GM21447 (cell line): ENCODE results near the gene CDC5L.

Source experiments
- ATAC-seq: cut with Tn5 transposase; IDR thresholded peaks from one replicate; pipeline ENCODE4 v1.9.1; 2021; ENCODE audit not compliant: unreplicated experiment

The CDC5L gene

DNA sequence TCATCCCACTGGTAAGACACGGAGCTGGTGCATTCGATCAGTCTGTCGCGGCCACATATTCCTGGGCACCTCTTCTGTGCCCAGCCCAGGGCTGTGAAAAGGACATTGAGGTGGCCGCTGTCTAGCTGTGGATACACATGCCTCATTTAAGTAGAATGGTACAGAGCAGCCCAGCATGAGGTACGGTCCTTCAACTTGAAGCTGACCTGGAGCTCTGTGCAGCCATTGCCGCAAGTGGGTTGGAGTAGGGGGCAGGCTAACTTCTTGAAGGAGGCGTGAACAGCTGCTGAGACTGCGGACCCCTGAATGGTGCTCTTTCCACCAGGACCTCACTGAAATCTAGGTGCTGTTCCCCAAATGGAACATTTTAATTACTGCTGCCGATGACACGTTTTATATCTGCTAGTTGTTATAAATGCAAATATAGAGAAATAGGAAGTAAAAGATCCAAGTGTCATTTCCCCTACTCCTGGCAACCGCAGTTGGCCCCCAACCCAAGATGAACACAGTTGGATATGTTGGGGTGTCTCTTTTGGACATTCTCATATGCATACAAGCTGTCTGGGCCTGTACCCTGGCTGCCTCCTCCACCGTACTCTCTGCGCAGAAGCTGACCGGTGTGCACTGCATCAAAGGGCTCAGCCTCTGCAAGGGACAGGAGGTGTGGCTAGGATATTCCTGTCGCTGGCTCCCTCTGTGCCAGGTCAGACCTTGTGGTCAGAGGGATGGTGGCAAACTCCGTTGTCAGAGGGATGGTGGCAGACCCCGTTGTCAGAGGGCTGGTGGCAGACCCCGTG, 86.1 kb downstream of the CDC5L start:
- ATAC-seq = no peak

DNA sequence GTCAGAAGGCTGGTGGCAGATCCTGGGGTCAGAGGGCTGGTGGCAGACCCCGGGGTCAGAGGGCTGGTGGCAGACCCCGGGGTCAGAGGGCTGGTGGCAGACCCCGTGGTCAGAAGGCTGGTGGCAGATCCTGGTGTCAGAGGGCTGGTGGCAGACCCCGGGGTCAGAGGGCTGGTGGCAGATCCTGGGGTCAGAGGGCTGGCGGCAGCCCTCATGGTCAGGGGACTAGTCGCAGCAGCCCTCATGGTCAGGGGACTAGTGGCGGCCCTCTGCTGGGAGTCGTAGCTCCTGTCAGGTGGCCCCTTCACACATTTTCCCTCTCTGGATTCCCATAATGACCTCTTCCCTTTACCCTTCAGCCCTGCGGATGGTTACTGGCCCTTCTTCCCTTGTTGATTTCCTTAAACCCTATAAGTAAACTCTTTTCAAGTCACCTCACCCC, 86.7 kb downstream of the CDC5L start:
- no peak for ATAC-seq

DNA sequence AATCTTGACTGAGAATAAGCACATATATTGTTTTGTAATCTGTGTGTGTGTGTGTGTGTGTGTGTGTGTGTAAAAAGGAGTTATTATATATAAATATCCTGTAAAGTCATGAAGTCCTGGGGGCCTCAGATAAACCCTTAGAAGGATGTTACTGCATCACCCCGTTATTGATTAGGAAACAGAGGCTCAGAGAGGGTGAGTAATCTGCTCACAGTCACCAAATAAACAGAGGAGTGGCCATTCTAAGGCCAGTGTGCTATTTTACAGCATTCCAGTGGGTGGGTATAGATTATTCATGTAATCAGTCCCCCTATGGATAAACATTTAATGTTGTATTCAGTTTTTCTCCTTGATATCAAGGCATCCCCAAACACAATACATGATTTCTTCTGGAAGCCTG, 87.1 kb downstream of the CDC5L start:
- no peak for ATAC-seq

DNA sequence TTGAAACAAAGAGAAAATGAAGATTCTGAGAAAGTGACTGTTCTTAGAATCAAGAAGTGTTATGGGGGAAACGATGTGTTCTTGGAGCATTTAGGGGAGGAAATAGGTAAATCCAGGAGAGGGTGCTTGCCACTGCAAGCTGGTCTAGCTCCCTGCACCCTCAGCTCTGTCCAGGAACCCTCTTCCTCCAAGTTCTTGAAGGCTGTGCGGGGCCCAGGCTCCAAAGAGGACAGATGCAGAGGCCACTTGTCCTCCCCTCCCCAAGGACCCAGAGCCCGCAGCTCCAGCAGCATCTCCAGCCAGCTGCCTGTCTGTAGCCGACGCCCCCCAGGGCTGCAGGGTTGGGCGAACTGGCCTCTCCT, 87.9 kb downstream of the CDC5L start:
- no peak for ATAC-seq

DNA sequence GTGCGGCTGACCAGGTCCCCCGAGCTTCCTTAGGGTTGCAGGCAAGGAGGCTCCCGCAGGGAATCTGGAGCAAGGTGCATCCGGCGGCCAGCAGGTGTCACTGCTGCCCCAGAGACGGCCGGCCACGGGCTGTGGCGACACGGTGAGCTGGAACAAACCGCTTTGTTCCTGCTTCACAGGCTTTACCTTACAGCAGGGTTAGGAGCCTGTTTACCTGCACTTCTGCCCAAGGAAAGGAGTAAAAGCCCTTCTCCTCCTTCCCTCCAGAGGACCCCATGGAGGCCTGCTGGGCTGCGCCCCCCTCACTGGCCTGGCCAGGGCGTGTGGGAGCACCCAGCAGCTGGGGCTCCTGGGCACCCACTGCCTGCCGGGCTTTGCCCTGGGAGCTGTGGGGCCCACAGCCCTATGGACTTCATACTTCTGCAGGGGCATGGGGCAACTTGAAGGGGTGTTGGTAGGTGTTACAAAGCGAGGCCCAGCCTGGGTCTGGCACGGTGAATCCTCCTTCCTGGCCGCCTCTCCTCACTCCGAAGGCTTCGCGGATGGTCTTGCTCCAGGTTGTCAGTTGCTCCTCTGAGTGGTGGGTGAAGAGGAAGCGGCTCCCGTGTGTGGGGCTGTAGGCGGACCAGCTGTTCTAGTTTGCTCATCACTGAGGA, 88.4 kb downstream of the CDC5L start:
- peak; percentile 76 for ATAC-seq

DNA sequence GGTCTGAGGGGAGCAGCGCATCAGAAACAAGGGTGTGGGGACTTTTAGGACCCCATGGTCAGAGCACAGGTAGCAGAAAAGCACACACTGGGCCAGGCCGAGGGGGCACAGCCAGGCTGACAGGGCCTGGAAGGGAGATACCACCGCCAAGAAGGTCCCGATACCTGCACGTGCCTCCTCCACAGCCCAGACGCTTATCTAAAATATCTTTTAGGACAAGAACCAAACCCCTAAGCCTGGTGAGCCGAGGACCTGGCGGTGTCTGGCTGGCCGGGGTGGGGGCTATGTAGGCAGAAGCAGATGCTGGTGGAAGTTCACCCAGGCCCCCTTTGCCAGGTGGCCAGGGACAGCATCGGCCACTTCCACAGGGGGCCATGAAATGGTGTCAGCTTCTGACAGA, 89.3 kb downstream of the CDC5L start:
- no peak for ATAC-seq

DNA sequence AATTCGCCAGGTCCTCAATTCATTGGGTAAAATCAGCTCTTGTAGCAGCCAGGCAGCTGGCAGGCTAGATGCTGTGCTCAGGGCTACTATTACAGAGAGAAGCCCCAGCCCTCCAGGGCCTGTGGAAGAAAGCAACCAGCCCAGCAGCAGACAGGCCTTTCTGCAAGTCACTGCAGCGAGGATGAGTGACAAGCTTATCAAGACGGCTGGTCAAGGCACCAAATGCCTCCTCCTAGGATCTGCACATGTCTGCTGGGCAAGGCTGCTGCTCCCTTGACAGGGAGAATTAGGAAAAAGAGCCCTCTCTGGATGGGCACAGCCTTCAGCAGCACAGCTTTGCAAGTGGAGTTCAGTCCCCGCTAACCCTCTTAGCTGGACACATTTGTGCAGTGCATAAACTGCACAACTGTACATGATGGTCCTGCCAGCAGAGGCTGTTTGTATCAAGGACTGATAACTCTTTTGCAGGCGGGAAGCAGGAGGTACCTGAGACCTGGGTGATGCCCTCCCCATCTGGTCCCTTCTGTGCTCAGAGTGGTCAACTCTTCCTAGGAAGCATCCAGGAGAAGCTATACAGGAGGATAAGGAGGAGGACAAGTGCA, 89.9 kb downstream of the CDC5L start:
- no peak for ATAC-seq

DNA sequence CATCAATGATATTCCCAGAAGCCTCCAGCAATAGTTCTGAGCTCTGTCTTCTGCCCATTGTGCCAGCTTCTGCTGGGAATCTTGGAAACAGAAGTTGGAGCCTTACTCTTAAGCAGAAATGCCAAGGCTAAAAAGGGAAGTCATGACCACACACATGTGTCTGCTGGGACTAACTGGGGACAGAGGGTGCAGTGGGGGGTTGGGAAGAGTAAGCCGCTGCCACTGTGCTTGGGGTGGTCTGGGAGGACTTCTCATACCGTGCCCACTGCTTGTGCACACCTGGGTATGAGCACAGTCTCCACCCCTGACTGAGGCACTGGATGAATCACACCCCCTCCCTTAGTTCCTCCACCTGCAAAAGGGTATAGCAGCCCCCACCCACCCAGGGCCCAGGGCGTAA, 90.7 kb downstream of the CDC5L start:
- no peak for ATAC-seq

DNA sequence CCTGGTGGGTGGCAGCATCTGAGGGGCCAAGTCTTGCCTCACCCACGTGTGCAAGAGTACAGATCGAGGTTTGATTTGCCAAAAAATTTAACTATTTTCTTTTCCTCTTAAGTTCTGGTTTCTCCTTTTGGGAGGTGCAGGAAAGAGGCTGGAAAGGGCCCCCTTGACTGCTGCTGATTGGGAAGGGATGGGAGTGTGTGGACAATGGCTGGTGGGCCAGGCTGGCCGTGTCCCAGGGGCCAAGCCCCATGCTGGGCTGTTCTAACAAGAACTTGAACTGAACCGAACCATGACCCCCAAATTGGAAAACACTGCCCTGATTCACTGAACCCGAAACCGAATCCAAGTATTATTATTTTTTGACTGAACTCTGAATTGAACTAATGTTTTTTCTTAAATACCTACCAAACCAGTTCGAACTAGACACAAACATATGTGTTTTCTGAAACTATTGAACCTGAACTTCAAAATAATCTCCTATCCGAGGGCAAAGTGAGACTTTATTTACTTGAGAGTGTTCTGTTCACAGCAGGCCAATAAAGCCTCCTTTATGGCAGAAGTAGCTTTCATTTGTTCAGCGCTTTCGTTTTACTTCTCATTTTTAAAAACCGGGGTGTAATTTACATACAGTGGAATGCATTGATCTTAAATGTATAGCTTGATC, 91.2 kb downstream of the CDC5L start:
- ATAC-seq = no peak

DNA sequence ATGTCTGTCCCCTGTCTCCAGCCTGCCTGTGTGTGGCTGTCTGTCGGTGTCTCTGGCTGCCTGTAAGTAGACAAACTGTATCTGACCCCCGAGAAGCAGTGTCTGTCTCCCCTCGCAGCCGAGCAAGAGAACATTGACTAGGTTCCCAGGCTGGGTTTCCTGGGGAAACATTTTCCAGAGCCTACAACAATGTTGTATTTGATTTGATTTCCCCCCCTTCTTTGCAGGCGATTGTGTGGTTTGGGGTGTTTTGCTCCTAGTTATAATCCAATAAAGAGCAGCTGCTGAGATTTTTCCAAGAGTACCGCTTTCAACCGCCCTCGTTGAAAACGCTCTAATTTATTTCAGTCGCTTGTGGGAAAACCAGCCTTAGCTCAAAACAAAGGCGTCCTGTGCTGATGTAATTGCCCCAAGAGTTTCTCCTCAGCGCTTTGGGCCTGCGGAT, 92.6 kb downstream of the CDC5L start:
- no peak for ATAC-seq

DNA sequence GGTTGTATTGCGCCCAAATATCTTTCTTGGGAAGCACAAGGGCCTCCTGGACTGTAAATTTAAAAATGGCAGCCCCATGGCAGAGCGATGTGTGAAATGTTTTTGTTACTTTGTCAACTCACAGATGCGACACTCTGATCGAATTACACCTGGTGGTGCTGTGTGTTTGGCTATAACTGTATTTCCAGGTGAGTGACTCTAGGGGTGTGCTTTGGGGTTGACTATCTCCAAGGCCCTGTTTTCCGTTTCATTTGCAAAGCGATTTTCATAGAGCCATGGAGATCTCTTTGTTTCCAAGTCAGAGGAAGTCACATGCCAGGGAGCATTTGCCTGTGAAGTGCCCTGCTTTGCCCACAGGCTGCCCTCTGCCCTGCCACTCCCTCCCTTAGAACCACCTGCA, 93.5 kb downstream of the CDC5L start:
- no peak for ATAC-seq

DNA sequence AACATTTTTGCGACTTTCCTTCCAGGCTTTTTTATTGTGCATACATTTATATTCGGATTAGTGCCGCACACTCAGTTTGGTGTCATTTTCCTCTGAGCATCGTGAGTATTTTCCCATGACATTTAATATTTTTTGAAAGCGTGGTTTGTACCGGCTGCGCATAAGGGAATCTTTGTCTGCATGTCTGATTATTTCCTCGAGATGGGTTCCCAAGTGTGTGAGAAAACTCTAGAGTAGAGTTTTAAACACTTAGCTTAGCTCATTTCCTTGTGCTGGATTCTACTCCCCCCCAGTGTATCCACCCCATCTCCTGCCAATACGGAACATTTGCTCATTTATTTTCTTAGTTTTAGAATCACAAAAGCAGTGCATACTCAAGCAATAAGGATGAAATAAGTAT, 94.3 kb downstream of the CDC5L start:
- no peak for ATAC-seq

DNA sequence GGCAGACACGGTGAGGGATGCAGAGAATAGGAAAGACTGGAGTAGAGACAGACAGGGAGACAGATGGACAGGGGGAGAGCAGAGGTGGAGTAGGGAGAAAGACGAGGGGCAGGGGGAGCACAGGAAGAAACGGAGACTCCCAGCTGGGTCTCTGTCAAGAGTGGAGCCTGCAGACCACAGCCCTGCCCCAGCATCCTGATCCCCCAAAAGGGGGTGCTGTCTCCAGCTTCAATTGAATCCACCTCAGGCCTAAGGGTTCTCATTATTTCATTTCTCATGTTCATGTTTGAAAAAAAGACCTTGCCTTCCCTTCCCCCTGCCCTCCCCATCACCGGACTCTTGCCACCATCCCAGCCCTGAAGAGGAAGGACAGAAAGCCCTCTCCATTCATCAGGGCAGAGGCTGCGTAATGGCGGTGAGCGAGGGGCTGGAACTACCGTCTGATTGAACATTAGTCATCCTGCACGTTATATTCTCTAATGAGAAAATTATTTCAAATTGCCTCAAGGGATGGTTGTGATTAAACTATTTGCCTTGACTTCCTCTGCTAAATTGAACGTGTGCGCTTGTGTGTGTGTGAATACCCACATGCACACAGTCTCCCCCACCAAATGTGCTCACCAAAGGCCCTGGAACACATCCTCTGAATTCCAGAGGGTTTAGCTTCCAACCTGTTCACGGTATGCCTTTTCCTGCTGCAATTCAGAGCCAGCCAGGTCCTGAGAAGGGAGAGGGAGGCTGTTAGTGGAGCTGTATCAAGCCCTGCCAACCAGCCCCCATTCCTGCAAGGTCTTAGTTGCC, 98.3 kb downstream of the CDC5L start:
- ATAC-seq = no peak

DNA sequence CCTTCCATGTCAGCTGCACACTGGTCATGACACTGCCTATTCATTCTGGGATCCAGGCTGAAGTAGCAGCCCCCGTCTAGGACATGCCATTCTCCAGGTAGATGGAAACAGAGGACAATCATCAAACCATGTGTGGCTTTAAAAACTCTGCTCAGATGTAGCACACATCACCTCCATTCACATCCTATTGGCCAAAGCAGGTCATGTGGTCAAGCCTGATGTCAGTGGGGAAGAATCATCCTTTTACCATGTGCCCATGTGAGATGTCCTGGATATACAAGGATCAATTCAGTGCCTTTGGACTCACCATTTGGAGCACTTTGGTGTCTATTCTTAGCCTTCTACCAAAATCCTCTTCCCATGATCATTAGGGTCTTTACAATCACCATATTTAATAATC, 99.5 kb downstream of the CDC5L start:
- no peak for ATAC-seq

DNA sequence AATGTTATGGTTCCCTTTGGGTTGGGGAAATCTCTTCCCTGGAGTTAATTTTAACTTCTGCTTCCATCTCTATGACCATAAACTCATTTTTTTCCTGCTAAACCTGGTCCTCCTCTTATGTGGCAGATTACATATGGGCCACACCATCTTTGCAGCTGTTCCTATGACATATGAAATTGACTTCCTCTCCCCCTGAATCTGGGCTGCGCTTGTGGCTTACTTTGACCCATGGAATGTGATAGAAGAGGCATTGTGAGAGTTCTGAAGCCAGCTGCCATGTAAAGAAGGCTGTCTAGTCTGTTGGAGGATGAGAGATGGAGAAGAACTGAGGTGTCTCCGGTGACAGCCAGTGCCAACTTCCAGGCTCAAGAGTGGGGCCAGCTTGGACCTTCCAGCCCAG, 100.1 kb downstream of the CDC5L start:
- no peak for ATAC-seq

DNA sequence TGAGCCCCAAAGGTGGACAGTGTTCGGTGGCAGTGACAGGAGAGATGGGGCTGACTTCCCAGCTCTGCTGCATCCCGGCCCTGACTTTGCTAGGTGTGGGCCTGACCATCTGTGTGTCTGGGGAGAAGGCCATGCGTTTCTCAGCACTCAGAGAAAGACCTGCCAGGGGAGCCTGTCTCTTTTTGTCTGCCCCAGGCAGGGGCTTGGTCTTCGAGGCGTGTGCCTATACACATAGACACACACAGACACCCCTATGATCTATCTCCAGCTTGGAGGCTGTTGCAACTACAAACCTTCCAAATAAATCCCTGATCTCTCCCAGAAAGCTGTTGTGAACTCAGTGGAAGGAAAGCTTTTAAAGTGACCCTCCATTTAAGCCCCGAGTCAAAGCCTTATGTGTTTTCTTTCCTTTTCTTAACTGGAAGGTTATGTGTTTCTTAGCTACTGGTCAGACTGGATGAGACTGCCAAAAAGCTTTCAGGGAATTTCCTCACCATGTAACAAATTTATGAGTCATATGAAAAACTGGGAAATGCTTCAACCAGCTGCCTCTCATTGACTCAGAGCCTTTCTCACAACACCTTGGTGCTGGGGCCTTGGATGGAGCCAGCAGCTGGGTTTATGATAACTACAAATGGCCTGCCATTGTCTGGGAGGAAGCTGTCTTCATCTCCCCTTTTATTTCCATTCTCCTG, 102.6 kb downstream of the CDC5L start:
- ATAC-seq = no peak

DNA sequence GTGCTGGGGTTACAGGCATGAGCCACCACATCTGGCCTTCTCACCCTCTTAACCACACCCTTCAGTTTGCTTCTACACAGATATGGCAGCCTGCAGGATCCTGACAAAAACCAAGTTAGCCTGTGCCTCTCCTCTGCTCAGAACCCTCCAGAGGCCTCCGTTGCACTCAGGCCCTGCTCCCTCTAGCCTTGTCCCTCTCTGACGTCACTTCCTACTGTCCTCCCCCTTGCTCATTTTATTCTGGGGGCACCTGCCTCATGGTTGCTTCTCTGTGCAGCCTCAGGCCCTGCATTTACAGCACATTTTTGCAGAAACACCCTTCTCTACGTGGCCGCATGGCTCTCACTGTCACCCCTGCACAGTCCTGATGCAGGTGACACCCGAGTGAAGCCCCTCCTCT, 105.6 kb downstream of the CDC5L start:
- no peak for ATAC-seq

DNA sequence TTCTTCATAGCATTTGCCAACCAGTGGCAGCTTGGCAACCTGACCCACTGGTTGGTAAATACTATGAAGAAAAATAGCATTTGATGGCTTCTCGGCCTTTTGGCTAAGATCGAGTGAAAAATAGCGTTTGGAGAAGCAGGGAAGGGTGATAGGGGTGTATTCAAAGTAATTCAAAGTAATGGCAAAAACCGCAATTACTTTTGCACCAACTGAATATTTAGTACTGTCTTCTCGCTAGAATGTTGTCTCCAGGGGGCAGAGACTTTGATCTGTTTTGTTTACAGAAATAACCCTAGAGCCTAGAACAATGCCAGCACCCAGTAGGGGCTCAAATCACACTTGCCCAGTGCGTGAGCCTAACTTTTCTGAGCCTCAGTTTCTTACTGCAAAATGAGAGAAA, 106.1 kb downstream of the CDC5L start:
- no peak for ATAC-seq

DNA sequence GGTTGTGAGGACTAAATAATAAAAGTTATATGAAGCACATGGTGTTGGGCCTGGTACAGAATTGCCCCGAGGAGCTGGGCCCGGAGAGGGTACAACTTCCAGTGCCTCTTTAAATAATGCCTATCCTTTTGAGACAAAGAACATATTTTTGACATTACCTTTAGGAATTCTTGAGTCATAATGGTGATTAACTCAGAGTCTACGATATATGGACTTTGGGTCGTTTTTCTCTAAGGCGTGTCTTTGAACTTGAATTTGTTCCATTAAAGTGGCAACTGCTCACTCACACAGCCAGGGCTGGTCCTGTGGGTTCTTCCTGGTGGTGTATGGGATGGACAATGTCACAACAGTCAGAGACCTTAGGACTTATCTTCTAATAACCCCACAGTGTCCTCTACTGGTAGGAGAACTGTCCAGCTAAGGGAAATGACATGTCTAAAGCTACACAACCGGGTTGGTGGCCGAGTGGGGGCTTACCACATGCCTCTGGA, 106.5 kb downstream of the CDC5L start:
- ATAC-seq = no peak
